Activated CD8-positive, alpha-beta memory T cell treated with anti-CD3 and anti-CD28 coated beads, Interleukin-2, amount 50 U/mL, for 4 hours (primary cell): ENCODE results near the gene LRRC8B.
A peak's percentile ranks its signal among the peaks of the same experiment; 100 is the strongest.
"Not testable (repeated sequence)": the region's sequence is repeated elsewhere in the genome, so short reads cannot be mapped to it uniquely, and the experiment has no call there.

Experiments
- DNase-seq: peaks from one replicate; pipeline ENCODE4 v3.0.0-alpha.2; 2020

The LRRC8B gene

GRCh38 chr1:89525169-89525855 is 683 bp downstream of the LRRC8B start:
- DNase-seq: peak; percentile 43

GRCh38 chr1:89527256-89527655 is 2.6 kb downstream of the LRRC8B start:
- DNase-seq: no peak

GRCh38 chr1:89527750-89528381 is 3.2 kb downstream of the LRRC8B start:
- no peak for DNase-seq

GRCh38 chr1:89528382-89528780 is 3.8 kb downstream of the LRRC8B start:
- no peak for DNase-seq

- DNase-seq: no peak
Measured at GRCh38 chr1:89529196-89529595, 4.6 kb downstream of the LRRC8B start.

- DNase-seq: no peak
Measured at GRCh38 chr1:89530444-89531089, 5.9 kb downstream of the LRRC8B start.

- no peak for DNase-seq
Measured at GRCh38 chr1:89531480-89532139, 7.0 kb downstream of the LRRC8B start.

GRCh38 chr1:89532228-89532627 is 7.6 kb downstream of the LRRC8B start:
- no peak for DNase-seq

- no peak for DNase-seq
Measured at GRCh38 chr1:89532866-89533265, 8.2 kb downstream of the LRRC8B start.

- no peak for DNase-seq
Measured at GRCh38 chr1:89535537-89535936, 10.9 kb downstream of the LRRC8B start.

- no peak for DNase-seq
Measured at GRCh38 chr1:89536555-89537341, 12.1 kb downstream of the LRRC8B start.

GRCh38 chr1:89538361-89538760 is 13.7 kb downstream of the LRRC8B start:
- no peak for DNase-seq

- no peak for DNase-seq
Measured at GRCh38 chr1:89539128-89539527, 14.5 kb downstream of the LRRC8B start.

- no peak for DNase-seq
Measured at GRCh38 chr1:89540406-89540970, 15.9 kb downstream of the LRRC8B start.

GRCh38 chr1:89542345-89542744 is 17.7 kb downstream of the LRRC8B start:
- no peak for DNase-seq

GRCh38 chr1:89543632-89544031 is 19.0 kb downstream of the LRRC8B start:
- not testable (repeated sequence) for DNase-seq

- peak; percentile 25 for DNase-seq
Measured at GRCh38 chr1:89545264-89546038, 20.8 kb downstream of the LRRC8B start.

GRCh38 chr1:89546082-89546889 is 21.7 kb downstream of the LRRC8B start:
- DNase-seq: no peak

GRCh38 chr1:89546934-89547562 is 22.4 kb downstream of the LRRC8B start:
- no peak for DNase-seq

- DNase-seq: no peak
Measured at GRCh38 chr1:89547563-89548116, 23.0 kb downstream of the LRRC8B start.
